Stimulated activated CD4-positive, alpha-beta T cell treated with anti-CD3 and anti-CD28 coated beads, Interleukin-1b, Interleukin-23, amount 100 ng/mL, for 24 hours (primary cell): ENCODE data around the gene CAPZB.

ENCODE experiments used
- DNase-seq, 4 experiments: peaks; one replicate each; pipeline ENCODE4 v3.0.0-alpha.2; 2020; ENCODE audit warnings: low read depth in 4 of 4, low spot score in 1 of 4

CAPZB gene

GRCh38 chr1:19449454-19450228 lies 35.7 kb downstream of the CAPZB start:
- DNase-seq = no peak

- DNase-seq = no peak
Measured at GRCh38 chr1:19448491-19449439, 36.6 kb downstream of the CAPZB start.

DNA sequence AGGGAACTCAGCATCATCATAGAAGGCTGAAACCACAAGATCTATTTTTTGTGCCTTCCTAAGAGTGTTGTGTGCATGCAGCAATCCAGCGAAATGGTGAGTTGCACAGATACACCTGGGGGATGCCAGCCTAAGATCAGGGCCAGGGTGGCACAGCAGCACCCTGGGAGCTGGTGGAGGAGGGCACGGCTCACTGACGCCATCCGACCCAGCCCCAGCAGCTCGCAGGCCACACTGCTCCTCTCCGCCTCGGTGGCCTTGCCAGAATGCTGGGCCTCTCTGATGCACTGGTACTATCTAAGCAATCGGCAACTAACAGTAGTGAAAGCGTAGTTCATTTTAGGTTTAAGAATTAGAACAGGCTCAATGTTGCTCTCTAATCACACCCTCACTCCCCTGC lies 37.8 kb downstream of the CAPZB start:
- no peak for DNase-seq

GRCh38 chr1:19445417-19446342 lies 39.7 kb downstream of the CAPZB start:
- no peak for DNase-seq

DNA sequence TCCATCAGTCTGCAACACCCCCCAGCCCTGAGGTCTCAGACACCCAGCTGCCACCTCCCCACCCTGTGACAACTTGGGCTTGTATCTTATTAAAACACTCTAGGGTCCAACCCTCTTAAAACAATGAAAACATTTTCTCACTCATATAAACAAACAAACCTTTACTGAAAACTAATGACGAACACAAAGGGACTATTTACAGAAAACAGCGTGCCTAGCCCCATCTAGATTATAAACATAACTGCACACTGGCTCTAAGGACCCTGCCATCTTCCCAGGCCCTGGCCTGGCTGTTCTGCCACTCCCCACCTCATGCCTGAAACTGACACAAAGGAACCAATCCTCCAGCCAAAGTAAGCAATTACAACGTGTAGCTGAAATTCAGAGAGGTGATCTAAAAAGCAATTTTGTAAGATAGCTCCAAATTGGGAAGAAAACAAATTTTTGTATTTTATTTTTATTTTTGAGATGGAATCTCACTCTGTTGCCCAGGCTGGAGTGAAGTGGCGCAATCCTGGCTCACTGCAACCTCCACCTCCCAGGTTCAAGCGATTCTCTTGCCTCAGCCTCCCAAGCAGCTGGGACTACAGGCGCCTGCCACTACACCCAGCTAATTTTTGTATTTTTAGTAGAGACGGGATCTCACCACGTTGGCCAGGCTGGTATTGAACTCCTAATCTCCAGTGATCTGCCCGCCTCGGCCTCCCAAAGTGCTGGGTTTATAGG lies 40.9 kb downstream of the CAPZB start:
- no peak for DNase-seq

GRCh38 chr1:19443326-19443725 lies 42.0 kb downstream of the CAPZB start:
- no peak for DNase-seq

DNA sequence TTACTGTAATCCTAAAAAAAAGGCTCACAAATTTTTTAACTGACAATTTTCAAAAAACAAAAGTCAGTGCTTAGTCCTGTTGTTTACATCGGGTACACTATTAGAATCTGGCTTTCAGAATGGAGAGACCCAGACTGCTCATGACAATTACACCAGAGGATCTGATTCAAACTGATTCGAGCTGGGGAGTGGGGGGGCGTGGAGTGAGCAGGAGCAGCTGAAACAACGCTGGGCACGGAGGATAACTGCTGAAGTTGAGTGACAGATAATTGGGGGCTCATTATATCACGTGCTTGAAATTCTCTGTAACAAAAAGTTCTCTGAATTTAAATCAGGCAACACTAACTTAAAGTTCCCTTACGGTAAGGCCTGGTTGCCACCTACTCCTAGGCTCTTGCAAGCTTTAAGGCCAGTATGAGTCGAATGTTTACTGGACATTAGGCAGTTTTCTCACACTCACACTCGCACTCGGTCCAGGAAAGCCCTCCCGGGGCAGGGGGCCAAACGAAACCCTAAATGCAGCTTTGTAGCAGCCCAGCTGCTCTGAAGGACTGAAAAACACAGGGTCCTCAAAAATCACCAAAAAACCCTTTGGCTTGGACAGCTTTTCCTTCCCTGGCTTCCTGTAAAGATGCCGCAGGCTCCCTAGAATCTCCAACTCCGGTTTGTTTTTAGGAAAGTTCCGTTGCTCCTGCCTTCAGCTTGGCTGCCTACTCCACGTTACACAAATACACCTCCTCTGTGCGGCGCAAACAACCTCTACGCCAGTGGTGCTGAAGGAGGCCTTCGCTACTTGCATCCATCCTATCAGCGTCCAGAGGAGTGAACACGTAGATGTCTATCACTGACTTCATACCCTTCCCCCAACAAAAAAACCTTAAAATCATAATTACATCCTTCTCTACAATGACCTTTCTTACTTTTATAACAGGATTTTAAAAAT lies 42.9 kb downstream of the CAPZB start:
- no peak for DNase-seq

GRCh38 chr1:19441048-19441780 lies 44.1 kb downstream of the CAPZB start:
- no peak for DNase-seq

DNA sequence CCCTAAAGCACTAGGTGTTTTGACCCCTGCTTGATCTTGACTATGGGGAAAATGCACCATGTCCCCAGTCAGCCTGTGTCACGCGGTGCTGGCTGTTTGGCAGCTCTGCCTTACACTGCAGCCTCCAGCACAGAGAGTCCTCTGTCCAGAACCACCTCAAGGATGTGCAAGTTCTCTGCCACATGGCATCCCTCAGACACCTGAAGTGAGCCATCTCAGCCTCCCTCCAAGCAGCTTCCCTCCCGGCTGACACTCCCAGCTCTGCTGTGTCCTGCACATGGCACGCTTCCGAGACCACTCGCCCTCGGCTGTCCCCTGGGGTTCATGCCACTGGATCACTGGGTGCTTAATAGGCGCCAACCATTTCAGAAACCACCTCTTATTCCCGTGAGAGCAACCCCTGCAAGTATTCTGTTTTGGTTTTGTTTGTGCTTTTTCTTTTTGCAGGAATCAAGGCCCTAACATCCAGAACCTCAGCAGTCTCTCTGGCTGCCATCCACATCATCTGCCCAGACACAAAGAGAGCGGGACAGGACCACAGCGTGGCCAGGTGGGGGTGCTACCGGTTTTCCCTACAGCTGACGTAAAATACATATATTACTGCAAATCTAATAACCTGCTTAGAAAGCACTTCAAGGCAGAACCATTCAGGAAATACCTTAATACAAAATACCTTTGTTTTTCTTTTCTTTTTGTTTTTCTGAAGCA lies 45.7 kb downstream of the CAPZB start:
- DNase-seq = no peak

DNA sequence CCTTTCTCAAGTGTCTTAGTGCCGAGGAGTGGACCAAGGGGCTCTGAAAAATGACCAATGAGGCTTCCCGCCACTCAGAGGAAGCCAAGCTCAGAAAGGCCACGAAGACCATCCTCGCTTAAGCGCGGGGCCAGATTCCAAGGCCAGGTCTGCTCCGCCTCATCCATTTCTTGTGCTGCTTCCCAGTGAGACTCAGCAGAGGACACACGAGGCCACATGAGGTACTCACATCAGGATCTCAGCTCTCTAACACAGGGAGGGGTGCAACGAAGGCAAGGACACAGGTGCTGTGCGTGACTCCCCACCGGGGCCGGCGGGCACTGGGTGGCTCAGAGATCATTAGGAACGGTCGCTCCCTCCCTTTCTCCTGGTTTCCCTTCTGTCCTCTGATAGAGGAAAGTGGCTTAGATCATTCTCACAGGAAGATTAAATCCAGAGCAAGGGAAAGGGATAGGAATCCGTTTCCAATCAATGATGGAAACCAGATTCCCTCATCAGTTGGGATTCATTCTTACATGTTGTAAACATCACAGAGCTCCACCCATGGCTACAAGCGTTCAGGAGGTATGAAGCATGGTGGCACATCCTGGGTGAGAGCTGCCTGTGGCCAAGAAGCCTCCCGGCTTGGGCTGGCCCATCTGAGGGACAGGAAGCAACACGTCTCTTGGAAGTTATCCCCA lies 46.7 kb downstream of the CAPZB start:
- no peak for DNase-seq

DNA sequence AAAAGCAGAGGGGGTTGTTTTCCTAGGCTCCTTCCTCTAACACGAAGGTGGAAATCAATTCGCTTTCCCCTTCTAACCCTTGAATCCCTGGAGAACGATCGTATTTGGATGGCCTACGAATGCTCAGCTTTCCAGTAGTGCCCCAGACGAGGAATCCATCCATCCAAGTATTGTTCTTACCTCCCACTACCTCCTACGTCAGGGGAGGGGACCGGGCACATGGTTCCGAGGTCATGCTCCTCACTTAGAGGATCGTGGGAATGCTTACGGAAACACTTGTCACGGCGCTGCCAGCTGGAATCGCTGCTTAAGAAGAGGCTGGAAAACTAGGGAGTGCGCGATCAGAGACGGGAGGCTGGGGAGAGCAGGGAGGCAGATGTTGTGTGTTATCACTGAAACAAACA lies 47.4 kb downstream of the CAPZB start:
- no peak for DNase-seq

- DNase-seq = no peak
Measured at GRCh38 chr1:19436716-19437476, 48.4 kb downstream of the CAPZB start.

GRCh38 chr1:19435851-19436455 lies 49.4 kb downstream of the CAPZB start:
- DNase-seq = no peak

DNA sequence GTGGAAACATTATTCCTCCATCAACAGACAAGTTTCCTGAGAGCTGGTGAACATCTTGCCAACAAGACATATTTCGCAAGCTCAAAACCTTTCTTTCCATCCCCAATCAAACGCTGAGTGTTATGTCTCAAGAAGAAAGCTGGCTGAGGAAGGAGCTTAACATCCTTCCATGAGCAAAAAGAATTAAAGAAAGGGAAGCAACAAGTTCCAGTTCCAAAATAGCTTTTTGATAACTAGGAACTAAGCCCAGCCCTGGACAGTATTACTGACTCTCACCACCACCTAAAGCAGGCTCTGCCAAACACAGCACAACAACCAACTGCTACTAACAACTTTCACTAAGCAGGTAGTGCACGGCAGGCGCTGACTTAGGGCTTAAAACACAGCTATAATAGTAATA lies 50.2 kb downstream of the CAPZB start:
- DNase-seq = no peak

DNA sequence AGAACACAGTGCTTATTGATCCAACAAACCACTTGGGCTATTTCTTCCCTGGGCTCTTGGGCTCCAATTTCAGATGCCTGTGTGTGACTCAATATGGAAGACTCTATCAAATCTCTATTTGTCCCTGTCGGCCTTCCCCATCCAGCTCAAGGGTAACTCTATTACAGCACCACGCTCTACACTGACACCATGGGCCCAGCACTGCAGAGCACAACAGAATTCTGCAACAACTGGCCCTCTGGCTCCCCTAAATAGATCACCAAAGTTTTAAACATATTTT lies 51.7 kb downstream of the CAPZB start:
- DNase-seq = no peak

- DNase-seq = no peak
Measured at GRCh38 chr1:19432943-19433718, 52.2 kb downstream of the CAPZB start.
